ENCODE results near the gene MICAL1. TPM values are rescaled to one million over a fixed set of nuclear protein-coding genes. Genes with fewer than 3 reads are reported as not detected.
A peak's percentile ranks its signal among the peaks of the same experiment; 100 is the strongest.

Gene MICAL1
- total and polyA plus RNA-seq, 10 of the 15 experiments (the other 5 are each of a cell fraction or from before 2014, with no cell fraction given) = 0.32 to 71.6 (median 45.3) TPM

DNA sequence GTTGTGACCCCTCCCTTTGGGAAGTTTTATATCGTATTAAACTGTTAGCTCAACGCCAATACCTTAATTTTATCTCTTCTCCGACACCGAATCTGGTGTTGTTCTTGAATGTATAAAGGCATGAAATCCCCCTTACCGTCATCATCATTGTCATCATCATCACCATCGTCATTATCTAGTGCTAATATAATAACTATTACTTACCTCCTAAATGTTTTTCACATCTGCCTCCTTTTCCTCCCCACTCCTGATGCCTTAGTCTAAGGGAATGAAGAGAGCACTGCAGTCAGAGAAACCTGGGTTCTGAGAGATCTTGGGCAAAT is 28.1 kb upstream of the MICAL1 start:
- Histone ChIP-seq H3K79me2 (ENCODE audit: control insufficient read depth, insufficient read depth, low read length) (peaks cover 37% of the 10 kb centered on the region), H3K9me3 (replicated peaks; ENCODE audit: control insufficient read depth, insufficient read depth, low read length) (no peaks in the 10 kb centered on the region), H3K27ac (ENCODE audit: control insufficient read depth, insufficient read depth) (no peak overlapping the region), H3K27me3 (replicated peaks in 1 of 2; ENCODE audit: control insufficient read depth in 2 of 2, insufficient read depth in 2 of 2, low read length in 1 of 2) (no peaks in the 10 kb centered on the region), H3K36me3 (ENCODE audit: control insufficient read depth in 2 of 2, insufficient read depth in 2 of 2, low read length in 1 of 2) (peaks cover 0 to 18% of the 10 kb centered on the region in 2 experiments; a peak in 2 of 4 replicates), H3K4me1 (ENCODE audit: control insufficient read depth, insufficient read depth, low read length) (no peaks in the 10 kb centered on the region; the same call in 1 of the 2 replicates), H4K20me1 (ENCODE audit: control insufficient read depth, insufficient read depth) (no peaks in the 10 kb centered on the region), H3K4me3 (no peak overlapping the region), H2AFZ (ENCODE audit: control insufficient read depth, low read depth, low read length) (peak overlapping the region; percentile 81), H3K9ac (ENCODE audit: control insufficient read depth, insufficient read depth, low read length) (no peak overlapping the region), H3K4me2 (ENCODE audit: control insufficient read depth, insufficient read depth) (peak overlapping the region; percentile 80)
- no peak for ATAC-seq
- DNase-seq (ENCODE audit: low read depth, low spot score) = no peak
- intact Hi-C loops (cut with micrococcal nuclease; ENCODE audit: unreplicated experiment) (loop anchor here (1.0 kb wide), 1 partner anchor 28 kb away; the partner anchor contains the start of gene MICAL1), in situ Hi-C loops (cut with MboI) (no loop called here)
- peak; percentile 54 for FAIRE-seq
- ChIA-PET SMC1A (ENCODE audit: uncharacterized antibody, unreplicated experiment) (interaction anchor here (1.5 to 9.4 kb wide), 2 partner anchors 20 to 27 kb away, joined by 7 to 148 read pairs; partner anchors contain the start of gene MICAL1), CTCF (interaction anchor here (1.2 to 3.0 kb wide), 2 partner anchors 20 to 100 kb away, joined by 3 to 17 read pairs; partner anchors contain the start of gene CD164), POLR2A (interaction anchor here (9.3 kb wide), 1 partner anchor 24 kb away, joined by 132 read pairs; the partner anchor contains the start of gene MICAL1), RAD21 (ENCODE audit: unreplicated experiment) (interaction anchor here (2.1 kb wide), 1 partner anchor 101 kb away, joined by 8 read pairs; the partner anchor contains the start of gene CD164)
- TF ChIP-seq CREB1 (IDR thresholded peaks at IDR 0.05; ENCODE audit: low read depth) = 0 out of 2 replicates have a peak, but pooled peaks have one; percentile 30
- no peak for TF ChIP-seq MTA2 (IDR thresholded peaks at IDR 0.05; ENCODE audit: low read depth)
- peak; percentile 34; the same call in 1 of the 2 replicates for TF ChIP-seq NBN (IDR thresholded peaks at IDR 0.05)
- no peak for TF ChIP-seq NFYA (IDR thresholded peaks at IDR 0.05; ENCODE audit: borderline replicate concordance, low read depth, low read length)
- TF ChIP-seq HDAC6 (IDR thresholded peaks at IDR 0.05; ENCODE audit: unreplicated experiment) = no peak
- TF ChIP-seq RBBP5 (conservative IDR thresholded peaks at IDR 0.05) = no peak
- no peak for TF ChIP-seq MYB (IDR thresholded peaks at IDR 0.05; ENCODE audit: borderline replicate concordance, low read depth, low read length)
- TF ChIP-seq, protein P1, sequence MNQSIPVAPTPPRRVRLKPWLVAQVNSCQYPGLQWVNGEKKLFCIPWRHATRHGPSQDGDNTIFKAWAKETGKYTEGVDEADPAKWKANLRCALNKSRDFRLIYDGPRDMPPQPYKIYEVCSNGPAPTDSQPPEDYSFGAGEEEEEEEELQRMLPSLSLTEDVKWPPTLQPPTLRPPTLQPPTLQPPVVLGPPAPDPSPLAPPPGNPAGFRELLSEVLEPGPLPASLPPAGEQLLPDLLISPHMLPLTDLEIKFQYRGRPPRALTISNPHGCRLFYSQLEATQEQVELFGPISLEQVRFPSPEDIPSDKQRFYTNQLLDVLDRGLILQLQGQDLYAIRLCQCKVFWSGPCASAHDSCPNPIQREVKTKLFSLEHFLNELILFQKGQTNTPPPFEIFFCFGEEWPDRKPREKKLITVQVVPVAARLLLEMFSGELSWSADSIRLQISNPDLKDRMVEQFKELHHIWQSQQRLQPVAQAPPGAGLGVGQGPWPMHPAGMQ (IDR thresholded peaks at IDR 0.05; ENCODE audit: borderline replicate concordance) = no peak
- TF ChIP-seq SIN3A (IDR thresholded peaks at IDR 0.05; ENCODE audit: low read depth, low read length) = no peak
- no peak for TF ChIP-seq KLF5 (IDR thresholded peaks at IDR 0.05; ENCODE audit: partially characterized antibody)
- TF ChIP-seq, protein P2, sequence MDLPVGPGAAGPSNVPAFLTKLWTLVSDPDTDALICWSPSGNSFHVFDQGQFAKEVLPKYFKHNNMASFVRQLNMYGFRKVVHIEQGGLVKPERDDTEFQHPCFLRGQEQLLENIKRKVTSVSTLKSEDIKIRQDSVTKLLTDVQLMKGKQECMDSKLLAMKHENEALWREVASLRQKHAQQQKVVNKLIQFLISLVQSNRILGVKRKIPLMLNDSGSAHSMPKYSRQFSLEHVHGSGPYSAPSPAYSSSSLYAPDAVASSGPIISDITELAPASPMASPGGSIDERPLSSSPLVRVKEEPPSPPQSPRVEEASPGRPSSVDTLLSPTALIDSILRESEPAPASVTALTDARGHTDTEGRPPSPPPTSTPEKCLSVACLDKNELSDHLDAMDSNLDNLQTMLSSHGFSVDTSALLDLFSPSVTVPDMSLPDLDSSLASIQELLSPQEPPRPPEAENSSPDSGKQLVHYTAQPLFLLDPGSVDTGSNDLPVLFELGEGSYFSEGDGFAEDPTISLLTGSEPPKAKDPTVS (IDR thresholded peaks at IDR 0.05; ENCODE audit: low read depth, low read length) = no peak
- TF ChIP-seq, protein P3, sequence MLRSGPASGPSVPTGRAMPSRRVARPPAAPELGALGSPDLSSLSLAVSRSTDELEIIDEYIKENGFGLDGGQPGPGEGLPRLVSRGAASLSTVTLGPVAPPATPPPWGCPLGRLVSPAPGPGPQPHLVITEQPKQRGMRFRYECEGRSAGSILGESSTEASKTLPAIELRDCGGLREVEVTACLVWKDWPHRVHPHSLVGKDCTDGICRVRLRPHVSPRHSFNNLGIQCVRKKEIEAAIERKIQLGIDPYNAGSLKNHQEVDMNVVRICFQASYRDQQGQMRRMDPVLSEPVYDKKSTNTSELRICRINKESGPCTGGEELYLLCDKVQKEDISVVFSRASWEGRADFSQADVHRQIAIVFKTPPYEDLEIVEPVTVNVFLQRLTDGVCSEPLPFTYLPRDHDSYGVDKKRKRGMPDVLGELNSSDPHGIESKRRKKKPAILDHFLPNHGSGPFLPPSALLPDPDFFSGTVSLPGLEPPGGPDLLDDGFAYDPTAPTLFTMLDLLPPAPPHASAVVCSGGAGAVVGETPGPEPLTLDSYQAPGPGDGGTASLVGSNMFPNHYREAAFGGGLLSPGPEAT (IDR thresholded peaks at IDR 0.05; ENCODE audit: low read depth) = no peak
- TF ChIP-seq ZNF217 (IDR thresholded peaks at IDR 0.05) = no peak
- TF ChIP-seq IRF4 (IDR thresholded peaks at IDR 0.05; ENCODE audit: low read depth, low read length) = no peak
- no peak for TF ChIP-seq FOXK2 (IDR thresholded peaks at IDR 0.05)
- no peak for TF ChIP-seq KDM1A (IDR thresholded peaks at IDR 0.05; ENCODE audit: borderline replicate concordance)
- WGBS (ENCODE audit: insufficient coverage, insufficient replicate concordance, low lambda C conversion rate, missing lambda C conversion rate) = 2% methylated on average over 6 of the region's 6 CpGs
- no TSS peak for BruUV-seq (replicated peaks)

Measured in GM12878 (cell line).